ENCODE data around the gene AHNAK. TPM values are rescaled to one million over a fixed set of nuclear protein-coding genes. Genes with fewer than 3 reads are reported as not detected.

Gene AHNAK
- total and polyA plus RNA-seq, 4 donors = 22.6 to 110 (median 38.1) TPM

- Histone ChIP-seq H3K27ac (ENCODE audit: low read depth in 1 of 2, low read length in 2 of 2) (no peak overlapping the region), H3K9me3 (ENCODE audit: control insufficient read depth in 4 of 4, low read length in 3 of 4) (no peaks in the 10 kb centered on the region), H3K4me1 (ENCODE audit: control insufficient read depth in 4 of 4, insufficient read depth in 4 of 4, low read length in 3 of 4) (peaks cover 0 to 4% (median 2%) of the 10 kb centered on the region in 4 donors), H3K36me3 (ENCODE audit: control insufficient read depth in 4 of 4, insufficient read depth in 3 of 4, low read depth in 1 of 4, low read length in 3 of 4) (no peaks in the 10 kb centered on the region), H3K27me3 (ENCODE audit: control insufficient read depth in 4 of 4, insufficient read depth in 4 of 4, low read length in 3 of 4) (no peaks in the 10 kb centered on the region), H3K9ac (ENCODE audit: low read depth in 1 of 2, low read length in 2 of 2) (no peak overlapping the region), H3K4me3 (ENCODE audit: low read depth in 1 of 3, low read length in 3 of 3) (no peak overlapping the region)
- no peak for DNase-seq (ENCODE audit: low spot score)
- 76% methylated on average over 6 of the region's 6 CpGs for WGBS
- TF ChIP-seq TAF1 (conservative IDR thresholded peaks at IDR 0.05) (no peak), HNF4A (conservative IDR thresholded peaks at IDR 0.05) (no peak), FOXA1 (IDR thresholded peaks at IDR 0.05) (no peak), ATF3 (IDR thresholded peaks at IDR 0.05) (no peak), FOXA2 (IDR thresholded peaks at IDR 0.05) (no peak), GABPA (IDR thresholded peaks at IDR 0.05 in 1 of 2, conservative IDR thresholded peaks at IDR 0.05 in 1 of 2) (no peak), HNF4G (IDR thresholded peaks at IDR 0.05) (no peak), JUND (IDR thresholded peaks at IDR 0.05) (no peak), RAD21 (IDR thresholded peaks at IDR 0.05) (no peak), YY1 (IDR thresholded peaks at IDR 0.05) (no peak), ZBTB33 (IDR thresholded peaks at IDR 0.05) (no peak), RXRA (IDR thresholded peaks at IDR 0.05) (no peak), SP1 (IDR thresholded peaks at IDR 0.05) (no peak), CTCF (IDR thresholded peaks at IDR 0.05; ENCODE audit: low read depth, low read length, missing input control) (no peak)
These were observed 162.8 kb downstream of the AHNAK start for GRCh38 chr11:62383822-62384221.

Small RNA genes lying within 50 kb of the gene (small RNA-seq; reads per million reads assigned to genes)
- not detected for gene EEF1G
- 0.11 reads per million for gene MIR6747

Other genes with a start within 250 kb of the AHNAK start
- not detected for gene SCGB1D4, start 247.7 kb downstream of the AHNAK start, total RNA-seq
- gene SCGB1D4, start 247.7 kb downstream of the AHNAK start, polyA plus RNA-seq = not detected
- gene ASRGL1, start 209.4 kb downstream of the AHNAK start, total RNA-seq = 10 to 100 TPM in 1 of 2 donors, 1 to 10 TPM in 1; 3.7 to 15.2 TPM
- gene ASRGL1, start 209.4 kb downstream of the AHNAK start, polyA plus RNA-seq = 10 to 100 TPM in 1 of 2 donors, 1 to 10 TPM in 1; 4.4 to 11.9 TPM
- gene SCGB1A1, start 127.8 kb downstream of the AHNAK start, total RNA-seq = not detected
- not detected for gene SCGB1A1, start 127.8 kb downstream of the AHNAK start, polyA plus RNA-seq
- 100 to 1,000 TPM; 373 to 640 TPM for gene EEF1G, start 27.1 kb upstream of the AHNAK start, total RNA-seq
- 100 to 1,000 TPM; 251 to 566 TPM for gene EEF1G, start 27.1 kb upstream of the AHNAK start, polyA plus RNA-seq
- gene TUT1, start 44.7 kb upstream of the AHNAK start, total RNA-seq = 10 to 100 TPM in 1 of 2 donors, 1 to 10 TPM in 1; 5.6 to 12.1 TPM
- gene TUT1, start 44.7 kb upstream of the AHNAK start, polyA plus RNA-seq = 10 to 100 TPM; 15.2 to 15.8 TPM
- gene MTA2, start 55.1 kb upstream of the AHNAK start, total RNA-seq = 10 to 100 TPM; 43.1 to 55.3 TPM
- gene MTA2, start 55.1 kb upstream of the AHNAK start, polyA plus RNA-seq = 10 to 100 TPM in 1 of 2 donors, 1 to 10 TPM in 1; 4.4 to 21.4 TPM
- 10 to 100 TPM in 1 of 2 donors, 1 to 10 TPM in 1; 6.0 to 17.2 TPM for gene EML3, start 66.0 kb upstream of the AHNAK start, total RNA-seq
- 10 to 100 TPM in 1 of 2 donors, 1 to 10 TPM in 1; 9.9 to 19.3 TPM for gene EML3, start 66.0 kb upstream of the AHNAK start, polyA plus RNA-seq
- gene ROM1, start 66.5 kb upstream of the AHNAK start, total RNA-seq = 1 to 10 TPM in 1 of 2 donors, under 1 TPM in 1; 0.84 to 1.3 TPM
- gene ROM1, start 66.5 kb upstream of the AHNAK start, polyA plus RNA-seq = 1 to 10 TPM in 1 of 2 donors, under 1 TPM in 1; 0.86 to 3.9 TPM
- 10 to 100 TPM; 13.1 TPM for gene B3GAT3, start 75.2 kb upstream of the AHNAK start, total RNA-seq
- gene B3GAT3, start 75.2 kb upstream of the AHNAK start, polyA plus RNA-seq = 10 to 100 TPM; 22.5 to 29.2 TPM
- 100 to 1,000 TPM; 130 to 209 TPM for gene GANAB, start 99.8 kb upstream of the AHNAK start, total RNA-seq
- gene GANAB, start 99.8 kb upstream of the AHNAK start, polyA plus RNA-seq = 100 to 1,000 TPM in 1 of 2 donors, 10 to 100 TPM in 1; 45.2 to 166 TPM
- gene INTS5, start 106.5 kb upstream of the AHNAK start, total RNA-seq = 10 to 100 TPM; 12.7 to 17.5 TPM
- 10 to 100 TPM in 1 of 2 donors, 1 to 10 TPM in 1; 6.5 to 14.6 TPM for gene INTS5, start 106.5 kb upstream of the AHNAK start, polyA plus RNA-seq
- gene C11orf98, start 118.4 kb upstream of the AHNAK start, total RNA-seq = 10 to 100 TPM; 16.5 to 17.7 TPM
- 10 to 100 TPM; 43.8 to 49.9 TPM for gene C11orf98, start 118.4 kb upstream of the AHNAK start, polyA plus RNA-seq
- gene CSKMT, start 118.5 kb upstream of the AHNAK start, total RNA-seq = 1 to 10 TPM; 1.8 to 2.5 TPM
- 1 to 10 TPM; 2.1 to 2.4 TPM for gene CSKMT, start 118.5 kb upstream of the AHNAK start, polyA plus RNA-seq
- 1 to 10 TPM; 2.9 to 6.3 TPM for gene UQCC3, start 124.9 kb upstream of the AHNAK start, total RNA-seq
- 10 to 100 TPM in 1 of 2 donors, 1 to 10 TPM in 1; 7.0 to 12.2 TPM for gene UQCC3, start 124.9 kb upstream of the AHNAK start, polyA plus RNA-seq
- 1 to 10 TPM; 3.5 to 4.4 TPM for gene LBHD1, start 125.5 kb upstream of the AHNAK start, total RNA-seq
- gene LBHD1, start 125.5 kb upstream of the AHNAK start, polyA plus RNA-seq = 1 to 10 TPM; 1.6 to 3.4 TPM
- gene UBXN1, start 132.3 kb upstream of the AHNAK start, total RNA-seq = 10 to 100 TPM; 31.4 to 45.5 TPM
- 10 to 100 TPM; 36.8 to 45.7 TPM for gene UBXN1, start 132.3 kb upstream of the AHNAK start, polyA plus RNA-seq
- gene LRRN4CL, start 142.7 kb upstream of the AHNAK start, total RNA-seq = under 1 TPM in 1 of 2 donors, not detected in 1; 0.08 TPM
- gene LRRN4CL, start 142.7 kb upstream of the AHNAK start, polyA plus RNA-seq = under 1 TPM in 1 of 2 donors, not detected in 1; 0.06 TPM
- 10 to 100 TPM; 15.1 to 23.0 TPM for gene BSCL2, start 160.6 kb upstream of the AHNAK start, total RNA-seq
- 10 to 100 TPM; 34.5 to 40.0 TPM for gene BSCL2, start 160.6 kb upstream of the AHNAK start, polyA plus RNA-seq
- gene GNG3, start 160.9 kb upstream of the AHNAK start, total RNA-seq = under 1 TPM in 1 of 2 donors, not detected in 1; 0.19 TPM
- not detected for gene GNG3, start 160.9 kb upstream of the AHNAK start, polyA plus RNA-seq
- gene HNRNPUL2, start 180.7 kb upstream of the AHNAK start, total RNA-seq = 10 to 100 TPM; 14.0 to 17.0 TPM
- gene HNRNPUL2, start 180.7 kb upstream of the AHNAK start, polyA plus RNA-seq = 10 to 100 TPM in 1 of 2 donors, 1 to 10 TPM in 1; 1.3 to 12.0 TPM
- 10 to 100 TPM; 12.0 to 16.1 TPM for gene TTC9C, start 181.7 kb upstream of the AHNAK start, total RNA-seq
- 10 to 100 TPM in 1 of 2 donors, 1 to 10 TPM in 1; 10.0 to 14.0 TPM for gene TTC9C, start 181.7 kb upstream of the AHNAK start, polyA plus RNA-seq
- 1 to 10 TPM; 5.9 to 6.4 TPM for gene ZBTB3, start 207.4 kb upstream of the AHNAK start, total RNA-seq
- gene ZBTB3, start 207.4 kb upstream of the AHNAK start, polyA plus RNA-seq = 1 to 10 TPM; 1.5 to 2.6 TPM
- gene POLR2G, start 214.8 kb upstream of the AHNAK start, total RNA-seq = 10 to 100 TPM; 21.9 to 29.0 TPM
- 10 to 100 TPM; 42.4 to 46.9 TPM for gene POLR2G, start 214.8 kb upstream of the AHNAK start, polyA plus RNA-seq
- gene TAF6L, start 224.6 kb upstream of the AHNAK start, total RNA-seq = 10 to 100 TPM in 1 of 2 donors, 1 to 10 TPM in 1; 8.5 to 25.2 TPM
- gene TAF6L, start 224.6 kb upstream of the AHNAK start, polyA plus RNA-seq = 10 to 100 TPM in 1 of 2 donors, 1 to 10 TPM in 1; 5.8 to 12.8 TPM
- 10 to 100 TPM; 21.1 to 28.4 TPM for gene TMEM179B, start 240.6 kb upstream of the AHNAK start, total RNA-seq
- gene TMEM179B, start 240.6 kb upstream of the AHNAK start, polyA plus RNA-seq = 10 to 100 TPM; 37.0 to 81.4 TPM
- 10 to 100 TPM in 1 of 2 donors, 1 to 10 TPM in 1; 9.2 to 11.8 TPM for gene TMEM223, start 245.2 kb upstream of the AHNAK start, total RNA-seq
- 10 to 100 TPM; 14.2 to 23.8 TPM for gene TMEM223, start 245.2 kb upstream of the AHNAK start, polyA plus RNA-seq